Measurements from ENCODE around the gene KCNJ5.

KCNJ5 gene

GRCh38 chr11:128962896-128963295 is 71.7 kb downstream of the KCNJ5 start:
- no peak for DNase-seq

DNA sequence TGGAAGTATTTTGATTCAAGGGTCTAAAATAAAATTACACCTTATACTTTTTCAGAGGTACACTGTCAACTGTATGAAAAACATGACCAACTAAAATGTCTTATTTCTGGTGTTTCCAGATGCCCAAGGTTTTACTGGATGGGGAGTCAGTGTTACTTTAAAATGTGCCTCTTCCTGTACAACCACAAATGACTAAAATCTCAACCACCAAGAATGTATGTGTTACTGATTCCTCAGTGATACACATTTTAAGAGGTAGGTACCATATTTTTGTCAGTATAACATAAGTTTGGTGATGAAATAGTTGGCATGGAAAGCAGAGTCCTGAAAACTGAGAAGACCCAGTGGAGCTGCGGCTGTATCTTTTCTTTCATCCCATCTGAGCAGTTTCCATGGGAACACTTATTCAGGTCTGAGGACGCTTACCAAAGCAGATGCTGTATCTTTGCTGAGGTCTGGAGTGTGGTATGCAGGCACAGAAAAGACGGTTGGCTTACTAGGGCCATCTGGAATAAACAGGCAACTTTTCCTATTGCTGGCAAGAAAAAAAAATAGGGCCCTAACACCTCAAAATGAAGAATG is 72.7 kb downstream of the KCNJ5 start:
- no peak for DNase-seq

- DNase-seq: no peak
These were observed 73.3 kb downstream of the KCNJ5 start for GRCh38 chr11:128964463-128964930.

DNA sequence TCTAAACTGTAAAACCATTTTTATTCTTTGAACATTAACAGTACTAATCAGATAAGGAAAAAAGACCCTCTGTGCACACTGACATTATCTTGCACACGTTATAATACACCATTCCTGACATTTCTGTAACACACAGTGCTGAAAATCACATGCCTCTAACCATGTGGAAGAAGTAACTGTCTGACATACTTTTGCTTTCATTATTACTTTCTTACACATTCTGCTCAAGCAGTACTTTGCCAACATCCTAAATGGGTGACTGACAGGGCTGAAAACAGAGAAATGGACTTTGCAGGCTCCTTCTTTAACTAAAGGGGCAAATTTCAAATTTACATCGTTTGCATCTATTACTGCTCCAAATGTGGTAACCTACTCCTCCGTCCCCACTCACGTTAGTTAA is 74.3 kb downstream of the KCNJ5 start:
- no peak for DNase-seq

DNA sequence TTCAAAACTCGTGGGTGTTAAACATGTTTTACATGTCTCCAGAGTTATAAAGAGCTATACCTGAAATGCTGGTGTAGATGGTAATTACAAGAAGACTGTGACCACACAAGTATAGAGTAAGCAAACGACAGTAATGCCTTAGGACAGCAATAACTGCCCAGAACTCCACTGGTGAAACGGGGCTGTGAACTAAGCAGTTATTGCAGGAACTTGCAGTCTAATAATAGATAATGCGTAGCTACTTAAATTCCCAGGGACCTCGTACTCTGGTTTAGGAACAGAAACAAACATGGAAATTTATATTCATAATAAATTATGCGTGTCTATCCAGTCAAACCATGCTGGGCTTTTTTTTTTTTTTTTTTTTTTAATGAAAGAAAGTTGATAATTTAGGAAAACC is 76.4 kb downstream of the KCNJ5 start:
- DNase-seq: no peak

DNA sequence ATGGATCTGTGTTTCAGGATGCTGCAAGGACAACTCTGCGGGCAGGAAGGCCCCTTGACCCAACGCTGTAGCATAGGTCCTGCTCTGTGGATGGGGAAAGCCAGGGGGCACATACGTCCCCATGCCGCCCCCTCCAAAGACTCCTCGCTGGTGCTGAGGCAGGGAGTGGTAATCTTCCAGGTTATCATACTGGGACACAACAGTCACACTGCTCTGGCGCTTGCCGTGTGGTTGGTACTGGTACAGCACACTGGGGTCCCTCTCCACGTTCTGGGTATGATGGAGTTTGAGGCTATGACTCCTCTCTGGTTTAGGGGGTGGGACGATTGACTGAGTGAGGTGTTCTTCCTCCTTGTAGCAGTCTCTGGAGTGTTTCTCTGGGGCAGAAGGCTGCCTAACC is 77.8 kb downstream of the KCNJ5 start:
- DNase-seq: no peak

All from cerebellar nuclear complex (tissue), 1 donor.